ENCODE data around the gene ATG2B.

The ATG2B gene

DNA sequence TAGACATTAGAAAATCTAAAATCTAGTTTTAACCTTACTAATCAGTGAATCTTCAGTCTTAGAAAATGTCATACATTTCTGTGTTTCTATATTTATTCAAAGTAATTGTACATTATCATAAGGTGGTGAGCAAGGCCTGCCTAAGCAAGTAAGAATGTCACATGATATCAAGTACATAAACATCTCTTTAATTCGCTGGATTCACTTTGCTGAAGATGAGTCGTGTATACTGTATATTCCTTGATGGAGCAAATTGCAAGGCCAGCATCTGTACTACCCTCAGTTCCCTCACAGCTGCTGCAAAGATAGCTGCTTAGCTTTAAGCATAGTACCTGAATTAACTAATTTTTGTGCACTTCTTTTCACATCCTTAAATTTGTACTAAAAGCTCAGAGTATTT lies 20.3 kb upstream of the ATG2B start:
- TF ChIP-seq, protein P1, sequence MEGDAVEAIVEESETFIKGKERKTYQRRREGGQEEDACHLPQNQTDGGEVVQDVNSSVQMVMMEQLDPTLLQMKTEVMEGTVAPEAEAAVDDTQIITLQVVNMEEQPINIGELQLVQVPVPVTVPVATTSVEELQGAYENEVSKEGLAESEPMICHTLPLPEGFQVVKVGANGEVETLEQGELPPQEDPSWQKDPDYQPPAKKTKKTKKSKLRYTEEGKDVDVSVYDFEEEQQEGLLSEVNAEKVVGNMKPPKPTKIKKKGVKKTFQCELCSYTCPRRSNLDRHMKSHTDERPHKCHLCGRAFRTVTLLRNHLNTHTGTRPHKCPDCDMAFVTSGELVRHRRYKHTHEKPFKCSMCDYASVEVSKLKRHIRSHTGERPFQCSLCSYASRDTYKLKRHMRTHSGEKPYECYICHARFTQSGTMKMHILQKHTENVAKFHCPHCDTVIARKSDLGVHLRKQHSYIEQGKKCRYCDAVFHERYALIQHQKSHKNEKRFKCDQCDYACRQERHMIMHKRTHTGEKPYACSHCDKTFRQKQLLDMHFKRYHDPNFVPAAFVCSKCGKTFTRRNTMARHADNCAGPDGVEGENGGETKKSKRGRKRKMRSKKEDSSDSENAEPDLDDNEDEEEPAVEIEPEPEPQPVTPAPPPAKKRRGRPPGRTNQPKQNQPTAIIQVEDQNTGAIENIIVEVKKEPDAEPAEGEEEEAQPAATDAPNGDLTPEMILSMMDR (IDR thresholded peaks at IDR 0.05; ENCODE audit: control insufficient read depth, insufficient read depth, low read depth, low read length, missing control alignments), result no peak
- no peak for DNase-seq (ENCODE audit: low read depth)
- no peak overlapping the region for H3K4me3 ChIP-seq (ENCODE audit: control insufficient read depth, low read depth, low read length)

DNA sequence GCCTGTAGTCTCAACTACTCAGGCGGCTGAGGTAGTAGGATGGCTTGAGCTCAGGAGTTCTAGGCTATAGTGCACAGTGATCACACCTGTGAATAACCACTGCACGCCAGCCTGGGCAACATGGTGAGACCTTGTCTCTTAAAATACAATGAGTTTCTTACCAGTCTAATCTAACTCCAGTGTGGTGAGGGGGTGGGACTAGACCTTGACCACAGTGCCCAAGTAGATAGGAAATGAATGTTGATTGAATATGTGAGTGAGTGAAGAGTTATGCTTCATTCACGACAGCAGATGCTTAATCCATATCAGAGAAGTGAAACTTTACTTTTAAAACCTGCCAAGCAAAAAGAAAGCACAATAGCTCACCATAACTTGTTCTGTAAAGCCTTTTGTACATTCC lies 17.6 kb upstream of the ATG2B start:
- TF ChIP-seq, protein P1 (IDR thresholded peaks at IDR 0.05; ENCODE audit: control insufficient read depth, insufficient read depth, low read depth, low read length, missing control alignments), result no peak
- H3K4me3 ChIP-seq (ENCODE audit: control insufficient read depth, low read depth, low read length), result no peak overlapping the region
- no peak for DNase-seq (ENCODE audit: low read depth)

DNA sequence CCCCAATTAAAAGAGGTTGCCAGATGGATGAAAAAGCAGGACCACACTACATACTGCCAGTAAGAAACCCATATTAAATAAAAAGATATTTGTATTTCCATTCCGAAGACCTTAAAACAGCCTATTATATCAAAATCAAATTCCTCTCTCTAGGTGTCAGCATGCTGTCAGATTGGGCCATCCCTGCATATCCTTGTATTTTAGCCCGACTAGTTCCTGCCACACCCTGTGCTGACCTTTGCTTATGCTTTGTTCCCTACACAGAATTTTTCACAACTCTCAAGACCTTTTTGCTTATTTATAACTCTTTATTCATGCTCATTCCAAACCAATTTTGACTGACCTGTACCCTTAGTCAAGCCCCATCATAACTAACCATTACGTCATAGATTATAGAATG lies 13.0 kb upstream of the ATG2B start:
- TF ChIP-seq, protein P1 (IDR thresholded peaks at IDR 0.05; ENCODE audit: control insufficient read depth, insufficient read depth, low read depth, low read length, missing control alignments), result no peak
- DNase-seq (ENCODE audit: low read depth), result no peak

DNA sequence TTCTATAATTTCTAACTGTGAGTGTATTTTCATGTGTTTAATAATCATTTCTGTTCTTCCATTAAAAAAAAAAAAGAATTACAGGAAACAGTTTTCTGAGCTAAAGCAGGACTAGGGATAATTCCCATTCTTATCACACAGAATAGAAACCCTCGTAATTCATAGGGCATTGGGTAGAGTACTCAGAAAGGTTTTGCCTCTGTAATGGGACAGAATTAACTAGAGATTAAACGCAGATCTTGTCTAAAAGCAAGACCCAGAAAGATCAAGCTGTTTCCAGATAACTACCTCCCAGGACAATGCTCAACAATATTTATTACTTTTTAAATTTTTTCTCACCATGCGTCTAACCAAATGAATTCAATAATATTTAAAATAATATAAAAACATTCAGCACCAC lies 10.4 kb upstream of the ATG2B start:
- no peak overlapping the region for H3K4me3 ChIP-seq (ENCODE audit: control insufficient read depth, low read depth, low read length)
- TF ChIP-seq, protein P1 (IDR thresholded peaks at IDR 0.05; ENCODE audit: control insufficient read depth, insufficient read depth, low read depth, low read length, missing control alignments), result no peak
- no peak for DNase-seq (ENCODE audit: low read depth)

More for the DNA sequence above, 13.0 kb upstream of the ATG2B start:
- H3K4me3 ChIP-seq (ENCODE audit: control insufficient read depth, low read depth, low read length), result no peak overlapping the region

DNA sequence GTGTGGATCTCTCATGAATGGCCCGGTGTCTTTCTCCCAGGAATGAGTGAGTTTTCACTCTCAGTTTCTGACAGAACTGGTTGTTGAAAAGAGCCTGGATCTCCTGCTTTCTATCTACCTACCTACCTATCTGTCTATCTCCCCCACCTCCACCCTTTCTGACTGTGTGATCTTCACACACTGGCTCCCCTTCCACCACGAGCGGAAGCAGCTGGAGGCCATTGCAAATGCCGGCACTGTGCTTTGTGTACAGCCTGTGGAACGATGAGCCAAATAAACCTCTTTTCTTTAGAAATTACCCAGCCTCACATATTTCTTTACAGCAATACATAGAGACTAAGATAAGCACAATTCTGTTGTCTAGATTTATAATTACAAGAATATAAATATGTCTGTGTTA lies 7.4 kb upstream of the ATG2B start:
- DNase-seq (ENCODE audit: low read depth), result no peak
- TF ChIP-seq, protein P1 (IDR thresholded peaks at IDR 0.05; ENCODE audit: control insufficient read depth, insufficient read depth, low read depth, low read length, missing control alignments), result no peak
- no peak overlapping the region for H3K4me3 ChIP-seq (ENCODE audit: control insufficient read depth, low read depth, low read length)

DNA sequence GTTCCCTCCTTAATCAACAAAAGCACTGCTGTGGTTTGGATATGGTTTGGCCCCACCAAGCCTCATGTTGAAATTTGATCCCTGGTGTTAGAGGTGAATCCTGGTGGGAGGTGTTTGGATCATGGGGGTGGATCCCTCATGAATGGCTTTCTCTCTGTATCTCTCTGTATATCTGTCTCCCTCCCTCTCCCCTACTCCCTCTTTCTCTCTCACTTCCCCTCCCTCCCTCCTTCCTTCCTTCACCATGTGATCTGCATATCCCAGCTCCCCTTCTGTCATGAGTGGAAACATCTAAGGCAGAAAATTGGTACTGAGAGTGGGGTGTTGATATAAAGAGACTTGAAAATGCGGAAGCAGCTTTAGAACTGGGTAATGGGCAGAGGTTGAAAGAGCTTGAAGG lies 5.4 kb upstream of the ATG2B start:
- DNase-seq (ENCODE audit: low read depth), result no peak
- TF ChIP-seq, protein P1 (IDR thresholded peaks at IDR 0.05; ENCODE audit: control insufficient read depth, insufficient read depth, low read depth, low read length, missing control alignments), result no peak
- H3K4me3 ChIP-seq (ENCODE audit: control insufficient read depth, low read depth, low read length), result no peak overlapping the region

DNA sequence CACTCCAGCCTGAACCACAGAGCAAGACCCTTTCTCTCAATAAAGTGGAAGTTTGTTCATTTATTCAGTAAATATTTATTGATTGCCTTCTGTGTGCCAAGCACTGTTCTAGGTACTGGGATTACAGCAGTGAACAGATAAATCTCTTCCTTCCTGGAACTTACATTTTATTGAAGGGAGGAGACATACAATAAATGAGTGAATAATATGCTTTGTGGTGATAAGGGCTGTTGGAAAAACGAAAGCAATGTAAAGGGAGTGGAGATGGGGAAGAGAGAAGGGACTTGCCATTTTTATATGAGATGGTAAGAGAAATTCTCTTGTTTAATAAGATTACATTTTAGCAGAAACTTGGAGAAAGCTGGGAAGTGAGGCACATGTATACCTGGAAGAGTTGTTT lies 1.8 kb upstream of the ATG2B start:
- DNase-seq (ENCODE audit: low read depth), result no peak
- no peak overlapping the region for H3K4me3 ChIP-seq (ENCODE audit: control insufficient read depth, low read depth, low read length)
- TF ChIP-seq, protein P1 (IDR thresholded peaks at IDR 0.05; ENCODE audit: control insufficient read depth, insufficient read depth, low read depth, low read length, missing control alignments), result no peak
